ENCODE measurements around the gene OR1L8. TPM values are rescaled to one million over a fixed set of nuclear protein-coding genes. Genes with fewer than 3 reads are reported as not detected.

Gene OR1L8, protein sequence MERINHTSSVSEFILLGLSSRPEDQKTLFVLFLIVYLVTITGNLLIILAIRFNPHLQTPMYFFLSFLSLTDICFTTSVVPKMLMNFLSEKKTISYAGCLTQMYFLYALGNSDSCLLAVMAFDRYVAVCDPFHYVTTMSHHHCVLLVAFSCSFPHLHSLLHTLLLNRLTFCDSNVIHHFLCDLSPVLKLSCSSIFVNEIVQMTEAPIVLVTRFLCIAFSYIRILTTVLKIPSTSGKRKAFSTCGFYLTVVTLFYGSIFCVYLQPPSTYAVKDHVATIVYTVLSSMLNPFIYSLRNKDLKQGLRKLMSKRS
- not detected for total RNA-seq

DNA sequence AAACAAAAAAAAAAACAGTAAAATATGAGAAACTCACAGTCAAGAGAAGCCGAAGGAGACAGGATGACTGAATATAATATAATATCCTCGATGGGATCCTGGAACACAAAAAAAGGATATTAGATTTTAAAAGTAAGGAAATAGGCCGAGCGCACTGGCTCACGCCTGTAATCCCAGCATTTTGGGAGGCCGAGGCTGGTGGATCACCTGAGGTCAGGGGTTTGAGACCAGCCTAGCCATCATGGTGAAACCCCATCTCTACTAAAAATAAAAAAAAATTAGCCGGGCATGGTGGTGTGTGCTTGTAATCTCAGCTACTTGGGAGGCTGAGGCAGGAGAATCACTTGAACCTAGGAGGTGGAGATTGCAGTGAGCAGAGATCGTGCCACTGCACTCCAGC, at the start of gene OR1L8:
Gene OR1L8, minus strand, starts transcription at position 101 of the 400 bp plus-strand sequence. CDS start 14,907 bp downstream, outside the sequence.

DNA sequence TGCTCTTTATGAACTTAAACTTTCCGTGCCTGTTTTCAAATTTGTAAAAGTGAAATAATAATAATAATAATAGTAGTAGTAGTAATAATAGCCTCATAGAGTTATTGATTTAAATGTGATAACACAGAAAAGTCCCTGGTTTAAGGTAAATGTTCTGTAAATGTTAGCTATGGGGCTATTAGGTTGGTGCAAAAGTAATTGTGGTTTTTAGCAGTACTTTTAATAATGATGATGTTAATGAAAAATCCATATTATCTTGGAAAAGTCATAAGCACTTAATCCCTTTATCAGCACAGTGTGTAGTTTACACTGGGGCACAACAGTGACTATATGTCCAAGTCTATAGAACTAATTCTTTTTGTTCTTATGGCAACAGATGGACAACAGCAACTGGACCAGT, 31.2 kb upstream of the OR1L8 start, which contains the start of gene OR1Q1:
Gene OR1Q1, plus strand, starts transcription at position 377 of the 400 bp plus-strand sequence. Its CDS starts 0 bp downstream, at position 377.

DNA sequence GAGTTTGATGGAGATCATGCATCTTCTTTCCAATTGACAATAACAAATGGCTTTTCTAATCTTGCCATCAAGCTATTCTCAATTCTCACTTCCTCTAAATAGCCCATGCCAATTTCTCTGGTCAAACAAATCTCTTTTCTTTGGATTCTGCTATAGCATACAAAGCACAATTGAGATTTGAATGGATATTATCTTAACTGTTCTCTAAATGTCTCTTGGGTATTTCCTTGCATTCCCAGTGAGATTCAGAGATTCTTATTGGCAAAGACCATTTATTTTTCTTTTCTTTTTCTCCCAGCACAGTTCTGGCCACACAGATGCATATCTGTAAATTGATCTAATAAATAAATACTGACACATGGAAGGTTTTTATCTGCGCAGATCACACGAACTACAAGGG, 30.4 kb downstream of the OR1L8 start, which contains the start of gene OR1N2:
Gene OR1N2, plus strand, starts transcription at position 301 of the 400 bp plus-strand sequence. CDS start 100 bp downstream, outside the sequence.

DNA sequence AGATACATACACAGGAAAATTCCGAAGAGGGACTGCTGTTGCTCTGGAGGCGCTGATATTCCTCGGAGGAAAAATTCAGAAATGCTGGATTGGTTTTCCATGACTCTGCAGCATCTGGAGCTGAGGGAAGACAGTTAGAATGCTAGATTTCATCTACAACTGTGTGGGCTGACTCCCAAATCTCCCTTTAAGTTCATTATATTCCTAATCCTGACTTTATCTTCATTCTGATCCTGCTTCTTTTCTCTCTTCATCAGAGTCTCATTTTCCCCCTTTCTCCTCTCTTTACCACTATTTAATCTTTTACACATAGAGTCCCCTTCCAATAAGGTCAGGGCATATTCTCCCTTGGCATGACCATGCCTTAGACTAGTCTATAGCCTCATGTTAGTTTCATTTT, 56.0 kb downstream of the OR1L8 start, which contains the start of gene OR1N1:
Gene OR1N1, minus strand, starts transcription at position 101 of the 400 bp plus-strand sequence. Its CDS starts 0 bp downstream, at position 101.

DNA sequence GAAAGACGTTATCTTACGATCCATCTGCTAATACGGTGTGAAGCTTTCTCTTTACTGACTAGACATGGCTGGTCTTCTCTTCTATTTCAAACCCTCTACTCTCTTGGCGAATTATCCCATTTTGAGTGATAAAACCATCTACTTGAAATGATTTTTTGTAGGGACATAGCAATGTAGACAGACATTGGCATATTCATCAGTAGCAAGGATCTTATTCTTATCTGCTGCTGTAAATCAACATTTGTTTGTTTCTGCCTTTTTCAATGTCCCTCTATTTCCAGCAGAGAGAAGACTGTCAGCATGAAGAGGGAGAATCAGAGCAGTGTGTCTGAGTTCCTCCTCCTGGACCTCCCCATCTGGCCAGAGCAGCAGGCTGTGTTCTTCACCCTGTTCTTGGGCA, 64.3 kb downstream of the OR1L8 start, which contains the start of gene OR1J4:
Gene OR1J4, plus strand, starts transcription at position 301 of the 400 bp plus-strand sequence. Its CDS starts 0 bp downstream, at position 301.

Other genes with a start within 250 kb of the OR1L8 start
- 3.2 TPM for gene PTGS1, start 212.4 kb downstream of the OR1L8 start, total RNA-seq
- not detected for gene OR1J1, start 105.5 kb downstream of the OR1L8 start, total RNA-seq
- not detected for gene OR1J2, start 72.6 kb downstream of the OR1L8 start, total RNA-seq
- gene OR1J4, start 64.2 kb downstream of the OR1L8 start, total RNA-seq: not detected
- gene OR1N1, start 56.1 kb downstream of the OR1L8 start, total RNA-seq: not detected
- gene OR1N2, start 30.3 kb downstream of the OR1L8 start, total RNA-seq: not detected
- gene OR1Q1, start 31.4 kb upstream of the OR1L8 start, total RNA-seq: not detected
- not detected for gene OR1B1, start 74.2 kb upstream of the OR1L8 start, total RNA-seq
- not detected for gene OR1L1, start 78.3 kb upstream of the OR1L8 start, total RNA-seq
- not detected for gene OR1L3, start 91.7 kb upstream of the OR1L8 start, total RNA-seq
- gene OR1L4, start 140.6 kb upstream of the OR1L8 start, total RNA-seq: not detected
- gene OR1L6, start 158.9 kb upstream of the OR1L8 start, total RNA-seq: not detected
- gene OR5C1, start 205.5 kb upstream of the OR1L8 start, total RNA-seq: not detected
- gene OR1K1, start 216.7 kb upstream of the OR1L8 start, total RNA-seq: not detected
- 54.4 TPM for gene PDCL, start 245.2 kb upstream of the OR1L8 start, total RNA-seq